ENCODE data around the gene KDM8.
A peak's percentile ranks its signal among the peaks of the same experiment; 100 is the strongest.

Gene KDM8

GRCh38 chr16:27179500-27180072, 23.7 kb upstream of the KDM8 start:
- Histone ChIP-seq H3K9ac (ENCODE audit: low read length) (no peak overlapping the region), H3F3A (ENCODE audit: insufficient read depth, low read length) (no peaks in the 10 kb centered on the region), H3K27me3 (replicated peaks; ENCODE audit: insufficient read depth, low read length) (no peaks in the 10 kb centered on the region), H3K36me3 (replicated peaks; ENCODE audit: insufficient read depth, low read length) (no peaks in the 10 kb centered on the region), H3K9me2 (replicated peaks; ENCODE audit: insufficient read depth, low read length) (no peaks in the 10 kb centered on the region), H3K27ac (ENCODE audit: low read length) (no peak overlapping the region), H4K20me1 (ENCODE audit: insufficient read depth, low read length) (no peaks in the 10 kb centered on the region), H3K4me2 (ENCODE audit: low read depth, low read length) (peak overlapping the region; percentile 14; the same call in 1 of the 2 replicates), H3K4me3 (ENCODE audit: low read length) (no peak overlapping the region), H2AFZ (ENCODE audit: low read length) (peak overlapping the region; percentile 37), H3K9me3 (replicated peaks; ENCODE audit: insufficient read depth, low read length) (no peaks in the 10 kb centered on the region), H3K4me1 (ENCODE audit: low read length) (0 out of 2 replicates have a peak, but pooled peaks cover 5% of the 10 kb centered on the region), H3K79me2 (ENCODE audit: low read length) (no peaks in the 10 kb centered on the region)
- peak; percentile 98 for TF ChIP-seq CTCF (IDR thresholded peaks at IDR 0.05; ENCODE audit: low read length)
- no peak for TF ChIP-seq EZH2phosphoT487 (IDR thresholded peaks at IDR 0.05; ENCODE audit: low read length)
- peak; percentile 80 for DNase-seq

- H3F3A ChIP-seq (ENCODE audit: insufficient read depth, low read length) = no peaks in the 10 kb centered on the region
- no peak overlapping the region for H3K27ac ChIP-seq (ENCODE audit: low read length)
- no peak overlapping the region for H3K4me2 ChIP-seq (ENCODE audit: low read depth, low read length)
- H2AFZ ChIP-seq (ENCODE audit: low read length) = no peak overlapping the region
- 0 out of 2 replicates have a peak, but pooled peaks cover 5% of the 10 kb centered on the region for H3K4me1 ChIP-seq (ENCODE audit: low read length)
- TF ChIP-seq CTCF (IDR thresholded peaks at IDR 0.05; ENCODE audit: low read length) = peak; percentile 26; the same call in 1 of the 2 replicates
- TF ChIP-seq EZH2 (optimal IDR thresholded peaks at IDR 0.05; ENCODE audit: low read depth, low read length) = no peak
- TF ChIP-seq EZH2phosphoT487 (IDR thresholded peaks at IDR 0.05; ENCODE audit: low read length) = no peak
- no peak overlapping the region for H3K4me3 ChIP-seq (ENCODE audit: low read length)
- no peaks in the 10 kb centered on the region for H4K20me1 ChIP-seq (ENCODE audit: insufficient read depth, low read length)
- no peak overlapping the region for H3K9ac ChIP-seq (ENCODE audit: low read length)
- H3K79me2 ChIP-seq (ENCODE audit: low read length) = no peaks in the 10 kb centered on the region
- H3K36me3 ChIP-seq (replicated peaks; ENCODE audit: insufficient read depth, low read length) = no peaks in the 10 kb centered on the region
- no peak for DNase-seq
- H3K9me2 ChIP-seq (replicated peaks; ENCODE audit: insufficient read depth, low read length) = no peaks in the 10 kb centered on the region
- no peaks in the 10 kb centered on the region for H3K9me3 ChIP-seq (replicated peaks; ENCODE audit: insufficient read depth, low read length)
- H3K27me3 ChIP-seq (replicated peaks; ENCODE audit: insufficient read depth, low read length) = no peaks in the 10 kb centered on the region
Measured at GRCh38 chr16:27181019-27181790, 22.1 kb upstream of the KDM8 start.

GRCh38 chr16:27182906-27183405, 20.4 kb upstream of the KDM8 start:
- Histone ChIP-seq H3K4me2 (ENCODE audit: low read depth, low read length) (no peak overlapping the region), H3K27me3 (replicated peaks; ENCODE audit: insufficient read depth, low read length) (no peaks in the 10 kb centered on the region), H3K9me3 (replicated peaks; ENCODE audit: insufficient read depth, low read length) (no peaks in the 10 kb centered on the region), H3K4me1 (ENCODE audit: low read length) (0 out of 2 replicates have a peak, but pooled peaks cover 5% of the 10 kb centered on the region), H3K36me3 (replicated peaks; ENCODE audit: insufficient read depth, low read length) (no peaks in the 10 kb centered on the region), H2AFZ (ENCODE audit: low read length) (no peak overlapping the region), H3K79me2 (ENCODE audit: low read length) (no peaks in the 10 kb centered on the region), H3K9ac (ENCODE audit: low read length) (no peak overlapping the region), H3F3A (ENCODE audit: insufficient read depth, low read length) (no peaks in the 10 kb centered on the region), H4K20me1 (ENCODE audit: insufficient read depth, low read length) (no peaks in the 10 kb centered on the region), H3K4me3 (ENCODE audit: low read length) (no peak overlapping the region), H3K27ac (ENCODE audit: low read length) (no peak overlapping the region), H3K9me2 (replicated peaks; ENCODE audit: insufficient read depth, low read length) (no peaks in the 10 kb centered on the region)
- TF ChIP-seq EZH2 (optimal IDR thresholded peaks at IDR 0.05; ENCODE audit: low read depth, low read length) (no peak), CTCF (IDR thresholded peaks at IDR 0.05; ENCODE audit: low read length) (no peak), EZH2phosphoT487 (IDR thresholded peaks at IDR 0.05; ENCODE audit: low read length) (no peak)
- no peak for DNase-seq
